Panc1 (cell line): ENCODE results near the gene PRPF40A. TPM values are rescaled to one million over a fixed set of nuclear protein-coding genes. Genes with fewer than 3 reads are reported as not detected.

Experiments used
- total RNA-seq: library from RNA; stranded (reverse); gene quantifications from one replicate; pipeline ENCODE4 v1.2.1, GENCODE V29; 2021; ENCODE audit not compliant: unreplicated experiment

The PRPF40A gene
- total RNA-seq, 1 experiment from 2014 or later: 142 TPM

Other genes starting within 250 kb of the PRPF40A start
- 38.9 TPM for gene ARL6IP6, start 1.2 kb upstream of the PRPF40A start, total RNA-seq